Measurements from ENCODE around the gene SFXN5.

Gene SFXN5

GRCh38 chr2:72942293-72942692 is 129.2 kb downstream of the SFXN5 start:
- DNase-seq (ENCODE audit: low read depth in 3 of 3) = no peak

- no peak for DNase-seq (ENCODE audit: low read depth in 3 of 3)
Measured at GRCh38 chr2:72940786-72941185, 130.7 kb downstream of the SFXN5 start.

GRCh38 chr2:72940361-72940760 is 131.2 kb downstream of the SFXN5 start:
- no peak for DNase-seq (ENCODE audit: low read depth in 3 of 3)

- DNase-seq (ENCODE audit: low read depth in 3 of 3) = no peak
Measured at GRCh38 chr2:72938455-72938854, 133.1 kb downstream of the SFXN5 start.

GRCh38 chr2:72937356-72937669 is 134.2 kb downstream of the SFXN5 start:
- no peak for DNase-seq (ENCODE audit: low read depth in 3 of 3)

GRCh38 chr2:72936660-72937355 is 134.7 kb downstream of the SFXN5 start:
- no peak for DNase-seq (ENCODE audit: low read depth in 3 of 3)

- no peak for DNase-seq (ENCODE audit: low read depth in 3 of 3)
Measured at GRCh38 chr2:72935611-72935957, 135.9 kb downstream of the SFXN5 start.

- DNase-seq (ENCODE audit: low read depth in 3 of 3) = no peak
Measured at GRCh38 chr2:72934683-72935610, 136.6 kb downstream of the SFXN5 start.

- DNase-seq (ENCODE audit: low read depth in 3 of 3) = no peak
Measured at GRCh38 chr2:72933646-72934151, 137.8 kb downstream of the SFXN5 start.

GRCh38 chr2:72933207-72933606 is 138.3 kb downstream of the SFXN5 start:
- no peak for DNase-seq (ENCODE audit: low read depth in 3 of 3)

- DNase-seq (ENCODE audit: low read depth in 3 of 3) = no peak
Measured at GRCh38 chr2:72932805-72933204, 138.7 kb downstream of the SFXN5 start.

- DNase-seq (ENCODE audit: low read depth in 3 of 3) = no peak
Measured at GRCh38 chr2:72932045-72932740, 139.3 kb downstream of the SFXN5 start.

GRCh38 chr2:72931280-72931910 is 140.1 kb downstream of the SFXN5 start:
- DNase-seq (ENCODE audit: low read depth in 3 of 3) = no peak

GRCh38 chr2:72929010-72929409 is 142.5 kb downstream of the SFXN5 start:
- no peak for DNase-seq (ENCODE audit: low read depth in 3 of 3)

GRCh38 chr2:72927619-72928550 is 143.6 kb downstream of the SFXN5 start:
- DNase-seq (ENCODE audit: low read depth in 3 of 3) = no peak

GRCh38 chr2:72926811-72927465 is 144.6 kb downstream of the SFXN5 start:
- no peak for DNase-seq (ENCODE audit: low read depth in 3 of 3)

- no peak for DNase-seq (ENCODE audit: low read depth in 3 of 3)
Measured at GRCh38 chr2:72926368-72926767, 145.1 kb downstream of the SFXN5 start.

GRCh38 chr2:72925328-72925943 is 146.1 kb downstream of the SFXN5 start:
- DNase-seq (ENCODE audit: low read depth in 3 of 3) = no peak

GRCh38 chr2:72924353-72925240 is 146.9 kb downstream of the SFXN5 start:
- DNase-seq (ENCODE audit: low read depth in 3 of 3) = no peak

Data from stimulated activated CD4-positive, alpha-beta T cell treated with anti-CD3 and anti-CD28 coated beads, TNF-alpha, amount 100 ng/mL, for 48 hours (primary cell).